ENCODE data around the gene TCL1B.

Gene TCL1B

GRCh38 chr14:95667249-95667693, 19.0 kb upstream of the TCL1B start:
- no peak for DNase-seq

GRCh38 chr14:95668235-95668772, 17.9 kb upstream of the TCL1B start:
- DNase-seq: no peak

GRCh38 chr14:95674613-95675012, 11.6 kb upstream of the TCL1B start:
- no peak for DNase-seq

GRCh38 chr14:95675486-95675885, 10.7 kb upstream of the TCL1B start:
- DNase-seq: no peak

GRCh38 chr14:95677179-95677835, 8.9 kb upstream of the TCL1B start:
- DNase-seq: no peak

GRCh38 chr14:95679148-95679815, 6.9 kb upstream of the TCL1B start:
- DNase-seq: no peak

- DNase-seq: no peak
These were observed 6.1 kb upstream of the TCL1B start for GRCh38 chr14:95679998-95680735.

- DNase-seq: no peak
These were observed 5.1 kb upstream of the TCL1B start for GRCh38 chr14:95681153-95681552.

- peak; percentile 7 for DNase-seq
These were observed 2.4 kb upstream of the TCL1B start for GRCh38 chr14:95683793-95684192.

GRCh38 chr14:95686935-95687334, 709 bp downstream of the TCL1B start:
- no peak for DNase-seq

- no peak for DNase-seq
These were observed 3.2 kb downstream of the TCL1B start for GRCh38 chr14:95689441-95689840.

- no peak for DNase-seq
These were observed 4.6 kb downstream of the TCL1B start for GRCh38 chr14:95690815-95691214.

GRCh38 chr14:95691591-95691990, 5.4 kb downstream of the TCL1B start:
- no peak for DNase-seq

- DNase-seq: no peak
These were observed 5.9 kb downstream of the TCL1B start for GRCh38 chr14:95692109-95692508.

- no peak for DNase-seq
These were observed 8.8 kb downstream of the TCL1B start for GRCh38 chr14:95695051-95695450.

GRCh38 chr14:95695913-95696312, 9.7 kb downstream of the TCL1B start:
- no peak for DNase-seq

- DNase-seq: no peak
These were observed 10.5 kb downstream of the TCL1B start for GRCh38 chr14:95696741-95697140.

- no peak for DNase-seq
These were observed 11.5 kb downstream of the TCL1B start for GRCh38 chr14:95697764-95698163.

GRCh38 chr14:95698287-95698686, 12.1 kb downstream of the TCL1B start:
- DNase-seq: no peak

GRCh38 chr14:95699412-95699811, 13.2 kb downstream of the TCL1B start:
- DNase-seq: no peak

GRCh38 chr14:95700221-95700976, 14.2 kb downstream of the TCL1B start:
- DNase-seq: no peak

- DNase-seq: no peak
These were observed 15.6 kb downstream of the TCL1B start for GRCh38 chr14:95701846-95702221.

GRCh38 chr14:95703341-95703740, 17.1 kb downstream of the TCL1B start:
- DNase-seq: no peak
